GM15510 (cell line): ENCODE measurements around the gene ASTN2.

Experiments
- POLR2A ChIP-seq: IDR thresholded peaks from 3 replicates; pipeline ENCODE4 v1.6.1; 2011; ENCODE audit warnings: borderline replicate concordance; ENCODE audit not compliant: insufficient read length; ENCODE audit errors: extremely low read depth

ASTN2 gene

DNA sequence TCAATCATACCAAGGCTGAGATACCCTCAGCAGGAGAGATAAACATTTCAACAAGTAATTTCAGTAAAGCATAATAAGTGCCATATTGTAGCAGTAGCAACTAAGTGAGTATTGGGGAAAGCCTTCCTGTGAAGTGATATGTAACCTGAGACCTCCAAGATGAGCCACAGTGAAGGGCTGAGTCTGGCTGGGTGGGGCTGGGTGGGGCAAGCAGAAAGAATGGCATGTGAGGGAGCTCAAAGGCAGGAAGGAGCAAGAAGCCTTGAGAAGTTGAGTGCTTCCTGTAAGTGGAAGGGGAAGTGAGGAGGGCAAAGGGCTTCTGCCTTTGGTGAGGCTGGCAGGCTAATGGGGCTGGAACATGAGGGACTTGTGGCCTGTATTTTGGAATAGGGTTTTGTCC lies 19.7 kb upstream of the ASTN2 start:
- no peak for TF ChIP-seq POLR2A

DNA sequence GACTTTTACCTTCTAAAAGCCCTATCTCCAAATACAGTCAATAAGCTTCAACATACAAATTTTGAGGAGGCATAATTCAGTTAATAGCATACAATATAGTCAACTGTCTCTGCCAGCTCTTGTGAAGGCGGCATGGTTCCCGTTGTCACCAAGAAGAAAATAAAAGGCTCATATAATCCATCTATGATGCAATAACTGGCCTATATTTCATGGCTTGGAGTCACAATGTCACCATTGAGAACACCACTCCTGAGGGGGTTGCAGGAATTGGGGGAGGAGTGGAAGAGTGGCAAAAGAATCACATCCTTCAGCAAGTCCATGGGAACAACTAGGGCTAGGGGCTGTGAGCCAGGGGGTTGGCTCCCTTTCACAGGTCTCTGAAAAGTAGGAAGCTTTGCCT lies 16.0 kb upstream of the ASTN2 start:
- TF ChIP-seq POLR2A: no peak

DNA sequence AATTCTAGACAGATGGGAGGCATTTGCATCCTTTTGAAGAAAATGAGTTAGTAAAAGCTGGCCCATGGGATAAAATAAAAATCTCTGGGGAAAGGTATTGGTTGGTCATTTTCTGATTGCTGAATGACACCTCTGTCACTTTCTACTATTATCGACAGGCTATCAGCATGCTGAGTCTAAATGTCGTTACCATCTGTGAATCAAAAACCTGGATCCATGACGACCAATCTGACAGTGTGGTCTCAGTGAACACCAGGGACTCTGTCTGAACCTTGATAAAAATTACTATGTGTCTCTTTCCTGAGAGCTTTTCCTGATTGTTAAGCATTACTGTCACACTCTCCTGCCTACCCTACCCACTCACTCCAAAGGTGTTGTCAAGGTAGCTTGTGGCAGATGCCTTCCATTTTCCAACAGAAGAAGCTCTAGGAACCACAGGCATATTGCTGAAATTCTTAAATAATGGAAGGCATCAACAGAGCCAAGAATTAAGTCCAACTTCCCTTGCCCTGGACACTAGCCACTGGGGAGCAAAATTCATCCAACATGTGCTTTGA lies 12.6 kb upstream of the ASTN2 start:
- no peak for TF ChIP-seq POLR2A

DNA sequence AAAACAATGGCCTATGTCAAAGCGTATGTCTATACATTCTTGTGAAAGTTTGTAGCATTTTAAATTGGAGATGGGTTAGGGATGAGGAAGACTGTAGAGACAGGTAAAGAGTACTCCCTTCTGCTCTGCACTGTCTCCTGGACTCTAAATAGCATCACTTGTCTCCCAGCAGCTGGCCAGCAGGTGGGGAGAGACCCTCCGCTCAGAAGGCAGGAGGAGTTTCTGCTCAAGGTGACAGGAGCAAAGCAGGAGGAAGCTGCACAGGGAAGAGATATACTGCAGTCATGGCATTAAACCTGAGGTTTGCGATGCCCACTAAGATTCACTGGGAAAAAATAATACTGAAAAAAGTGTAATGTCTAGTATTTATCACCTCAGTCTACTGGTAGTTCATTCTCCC lies 10.7 kb upstream of the ASTN2 start:
- TF ChIP-seq POLR2A: no peak

DNA sequence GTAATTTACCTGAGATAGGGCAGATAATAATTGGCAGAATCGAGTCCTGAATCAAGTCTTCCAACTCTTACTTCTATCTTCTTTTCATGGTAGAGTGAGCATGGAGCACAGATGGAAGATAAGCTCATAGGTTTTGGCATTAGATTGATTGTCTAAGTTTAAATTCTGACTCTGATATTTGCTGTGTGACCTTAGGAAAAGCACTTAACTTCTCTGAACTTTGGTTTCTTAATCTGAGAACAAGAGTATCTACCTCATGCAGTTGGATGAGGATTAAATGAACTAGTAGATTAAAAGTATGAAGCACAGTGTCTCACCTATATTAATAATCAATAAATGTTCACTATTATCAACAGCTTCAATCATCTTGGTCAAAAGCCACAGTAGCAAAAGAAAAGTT lies 9.4 kb upstream of the ASTN2 start:
- TF ChIP-seq POLR2A: no peak

DNA sequence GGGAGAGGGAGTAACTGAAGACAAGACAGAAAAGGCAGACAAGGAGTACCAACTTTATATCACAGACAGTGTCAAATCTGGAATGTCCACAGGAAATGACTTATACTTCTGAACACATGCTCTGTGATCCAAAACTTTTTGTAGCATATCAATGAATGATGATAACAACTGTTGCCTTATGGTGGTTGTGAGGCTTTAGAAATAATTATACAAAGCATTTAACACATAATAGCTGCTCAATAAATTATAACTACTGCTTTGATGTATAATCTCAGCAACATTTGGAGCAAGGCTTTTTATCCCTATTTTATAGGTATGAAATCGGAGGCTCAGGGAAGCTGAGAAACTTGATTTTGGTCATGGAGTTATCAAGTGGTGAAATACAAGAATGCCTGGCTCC lies 3.3 kb upstream of the ASTN2 start:
- TF ChIP-seq POLR2A: no peak

DNA sequence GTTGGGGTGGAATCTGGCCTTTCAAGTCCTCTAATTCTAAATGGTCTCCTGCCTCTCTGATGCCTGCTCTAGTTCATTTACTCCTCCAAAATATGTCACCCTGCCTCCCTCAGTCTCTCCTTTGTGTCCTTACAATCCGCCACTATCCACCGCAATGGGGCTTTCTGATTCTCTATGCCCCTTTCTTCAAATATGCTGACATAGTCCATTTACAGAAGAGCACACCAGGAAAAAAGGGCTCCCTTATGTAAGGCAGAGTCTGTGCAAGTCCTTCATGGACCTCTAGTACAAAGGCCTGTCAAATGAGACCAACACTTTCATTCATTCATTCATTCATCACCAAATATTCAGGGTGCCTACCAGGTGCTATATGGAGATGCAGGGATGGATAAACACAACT lies 2.0 kb upstream of the ASTN2 start:
- no peak for TF ChIP-seq POLR2A

DNA sequence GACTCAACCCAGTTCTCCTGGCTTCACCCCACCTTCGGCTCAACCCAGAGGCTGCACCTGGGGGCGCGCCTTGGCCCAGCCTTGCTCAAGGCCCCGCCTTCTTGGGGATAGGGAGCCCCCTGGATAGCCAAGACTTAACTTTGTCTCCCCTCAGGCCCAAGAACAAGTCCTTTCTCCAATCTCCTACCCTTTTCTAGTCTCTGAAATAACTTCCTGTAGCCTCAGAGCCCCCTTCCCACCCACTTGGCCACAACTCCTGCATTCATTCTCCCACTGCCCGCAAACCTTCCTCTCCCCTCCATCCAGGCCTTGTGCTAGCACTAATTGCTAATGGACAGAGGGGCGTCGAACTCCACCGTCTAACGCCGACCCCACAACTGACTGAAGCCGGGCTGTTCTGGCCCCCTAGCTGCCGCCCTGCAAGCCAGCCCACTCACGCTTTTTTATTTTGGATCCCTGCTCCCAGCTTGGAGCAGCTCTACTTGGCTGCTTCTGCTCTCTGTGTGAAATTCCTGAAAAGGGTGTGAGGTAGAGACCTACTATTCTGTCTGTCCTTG lies 579 bp upstream of the ASTN2 start:
- no peak for TF ChIP-seq POLR2A

DNA sequence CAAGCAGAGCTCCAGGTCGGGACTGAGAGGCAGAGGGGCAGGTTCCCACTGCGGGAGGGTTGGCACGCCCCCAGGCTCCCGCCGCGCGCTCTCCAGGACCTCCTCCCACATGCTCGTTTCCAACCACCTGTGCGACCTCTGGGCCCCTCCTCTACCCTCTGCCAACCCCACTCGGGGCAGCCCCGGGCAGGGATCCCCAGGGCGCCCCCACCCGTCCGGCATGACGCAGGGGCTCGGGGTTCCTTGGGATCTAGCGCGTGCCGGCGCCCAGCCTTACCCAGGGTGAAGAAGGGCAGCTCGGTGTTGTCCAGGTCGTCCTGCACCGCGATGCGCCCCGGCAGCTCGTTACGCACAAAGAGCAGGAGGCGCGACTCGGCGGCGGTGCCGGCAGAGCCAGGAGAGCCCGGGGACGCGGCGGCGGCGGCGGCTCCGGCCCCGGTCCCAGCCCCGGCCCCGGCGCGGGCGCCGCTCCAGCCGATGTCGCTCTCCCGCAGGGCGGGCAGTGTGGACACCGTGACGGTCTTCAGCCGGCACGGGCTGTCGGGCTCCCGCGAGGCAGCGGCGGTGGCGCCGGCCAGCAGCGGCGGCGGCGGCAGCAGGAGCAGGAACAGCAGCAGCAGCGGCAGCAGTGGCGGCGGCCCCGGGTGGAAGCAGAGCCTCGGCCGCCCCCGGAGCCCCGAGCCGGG lies 494 bp downstream of the ASTN2 start:
- TF ChIP-seq POLR2A: no peak

DNA sequence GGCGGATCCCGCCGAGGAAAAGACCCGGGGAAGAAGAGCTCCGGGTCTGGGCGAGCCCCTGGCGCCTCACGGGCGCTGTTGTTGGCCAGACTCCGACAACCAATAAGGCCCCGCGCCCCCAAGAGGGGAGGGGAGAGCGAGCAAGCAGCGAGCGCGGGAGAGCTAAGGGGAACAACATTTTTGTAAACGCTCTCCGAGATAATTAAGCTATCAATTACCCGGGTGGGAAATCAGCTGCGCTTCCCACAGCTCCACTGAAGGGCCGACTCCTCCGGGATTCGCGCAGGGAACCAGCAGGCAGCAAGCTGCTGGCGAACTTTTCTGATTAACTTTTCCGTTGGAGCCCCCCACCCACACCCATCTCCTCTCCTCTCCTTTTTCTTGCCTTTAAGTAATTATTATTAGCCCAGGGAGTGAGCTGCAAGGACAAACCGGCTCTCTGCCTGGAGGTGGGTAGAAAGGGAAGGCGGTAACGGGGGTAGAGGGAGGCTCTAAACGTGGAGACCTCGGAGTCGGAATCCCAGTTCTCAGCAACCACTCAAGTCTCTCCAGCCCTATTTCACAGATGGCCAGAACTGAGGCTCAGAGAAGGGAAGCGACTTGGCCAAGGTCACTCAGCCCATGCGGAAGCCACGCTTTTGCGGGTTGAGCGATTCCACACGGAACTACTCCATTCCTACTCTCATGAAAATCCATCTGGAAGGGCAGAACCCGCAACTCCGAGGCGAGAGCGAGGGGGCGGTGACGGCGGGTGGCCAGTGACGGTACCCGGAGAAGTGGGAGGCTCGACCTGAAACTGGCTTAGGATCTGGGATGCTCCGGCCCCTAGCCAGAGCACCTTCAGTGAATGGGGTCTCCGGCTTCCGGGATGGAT lies 1.3 kb downstream of the ASTN2 start:
- no peak for TF ChIP-seq POLR2A

DNA sequence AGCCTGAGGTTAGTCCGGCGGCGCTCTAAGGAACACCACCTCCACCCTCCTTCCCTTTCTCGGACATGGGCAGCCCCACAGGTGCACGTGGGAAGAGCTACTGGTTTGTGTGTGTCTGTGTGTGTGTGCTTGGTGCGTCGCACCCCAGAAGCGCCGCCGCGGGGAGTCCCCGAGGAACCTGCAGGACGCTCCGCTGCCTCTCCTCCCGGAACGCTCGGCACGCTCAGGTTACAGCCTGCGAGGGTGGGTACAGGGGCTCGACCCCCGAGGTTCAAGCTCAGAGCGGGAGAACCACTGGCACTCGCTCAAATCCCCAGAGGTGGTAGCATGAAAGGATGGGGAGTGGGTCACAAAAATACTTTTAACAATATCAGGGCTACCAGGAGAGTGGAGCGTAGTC lies 2.0 kb downstream of the ASTN2 start:
- no peak for TF ChIP-seq POLR2A

DNA sequence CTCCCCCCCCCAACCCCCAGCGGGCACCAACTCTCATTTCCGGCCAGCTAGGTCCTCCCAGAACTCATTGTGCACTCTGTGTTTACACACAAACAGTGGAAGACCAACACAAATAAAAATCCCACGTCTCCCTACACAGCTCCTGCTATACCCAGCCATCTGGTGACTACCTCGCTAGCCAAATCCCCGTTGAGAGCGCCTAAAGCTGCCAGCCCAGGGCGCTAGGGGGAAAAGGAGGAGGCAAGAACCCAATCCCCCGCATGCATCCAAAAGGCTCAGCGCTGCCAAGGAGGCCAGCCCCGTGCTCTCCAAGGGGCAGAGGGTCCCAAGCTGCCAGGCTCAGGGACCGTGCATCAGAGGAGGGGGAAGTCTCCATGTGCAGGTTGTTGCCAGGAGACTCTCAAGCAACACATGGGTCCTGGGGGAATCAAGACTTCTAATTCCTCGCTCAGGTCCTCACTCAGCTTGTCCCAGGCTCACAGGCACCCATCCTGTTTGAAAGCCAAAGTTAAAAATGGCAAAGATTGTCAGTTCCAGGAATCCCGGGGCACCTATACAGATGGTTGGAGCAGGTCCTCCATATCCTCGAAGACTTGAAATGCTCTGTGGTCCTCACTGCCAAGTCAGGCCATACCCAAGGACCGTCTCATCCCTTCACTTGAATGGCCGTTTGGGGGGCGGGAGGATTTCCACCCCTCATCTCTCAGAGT lies 2.7 kb downstream of the ASTN2 start:
- no peak for TF ChIP-seq POLR2A

DNA sequence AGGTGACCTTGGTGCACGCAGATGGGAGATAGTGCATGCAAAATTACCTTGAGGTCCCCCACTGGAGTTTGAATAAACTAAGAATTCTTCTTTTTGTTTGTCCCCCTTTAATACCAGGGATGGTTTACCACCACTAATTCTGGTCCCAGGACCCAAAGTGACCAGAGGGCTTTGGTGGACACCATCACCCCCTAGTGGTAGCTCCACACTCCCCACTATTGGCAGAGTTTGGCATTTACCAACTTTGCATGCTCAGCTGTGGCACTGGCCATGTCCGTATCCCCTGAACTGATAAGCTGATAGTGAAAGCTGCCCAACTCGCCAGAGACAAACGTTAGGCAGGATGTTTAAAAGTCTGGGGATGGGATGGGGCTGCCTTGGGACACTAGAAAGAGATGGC lies 3.3 kb downstream of the ASTN2 start:
- no peak for TF ChIP-seq POLR2A

DNA sequence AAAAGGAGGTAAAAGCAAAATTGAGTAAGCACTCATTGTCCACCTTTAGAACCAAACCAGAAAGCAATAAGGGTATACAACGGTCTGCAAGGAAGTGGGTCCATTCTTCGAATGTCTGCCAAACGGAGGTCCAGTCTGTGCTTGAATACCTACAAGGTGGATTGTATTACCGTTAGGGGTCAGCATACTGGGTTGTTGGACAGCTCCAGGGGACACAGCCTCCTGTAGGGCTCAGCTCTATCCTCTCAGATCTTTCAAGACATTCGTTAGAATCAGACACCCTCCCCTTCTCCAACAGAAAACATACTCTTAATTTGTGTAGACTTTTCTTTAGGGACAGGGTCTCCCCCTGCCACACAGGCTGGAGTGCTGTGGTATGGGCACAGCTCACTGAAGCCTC lies 5.5 kb downstream of the ASTN2 start:
- TF ChIP-seq POLR2A: no peak

DNA sequence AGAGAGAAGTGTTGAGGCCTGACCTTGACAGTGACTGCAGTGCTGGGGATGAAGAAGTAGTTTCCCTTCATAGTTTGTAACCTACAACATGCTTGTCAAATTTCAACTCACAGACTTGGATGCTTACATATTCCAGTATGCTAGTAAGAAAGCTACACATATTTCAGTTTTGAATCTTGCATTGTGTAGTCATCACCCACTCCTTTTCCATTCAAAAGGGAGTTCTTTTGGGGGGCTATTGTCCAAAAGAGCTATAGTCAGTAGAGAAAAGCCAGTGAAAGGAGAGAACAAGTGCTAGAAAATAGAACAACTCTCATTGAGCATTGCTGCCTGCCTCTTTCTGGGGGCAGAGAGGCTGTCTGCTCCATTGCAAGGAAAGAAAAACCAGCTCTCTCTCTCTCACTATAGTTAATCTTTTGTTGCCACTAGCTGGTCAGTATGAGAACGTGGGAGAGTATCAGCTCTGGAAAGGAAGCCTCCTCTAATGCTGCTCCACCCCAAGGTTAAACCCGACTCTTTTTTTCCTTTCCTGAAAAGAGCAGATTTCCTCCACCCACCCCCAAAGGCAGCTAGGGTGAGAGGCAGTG lies 7.3 kb downstream of the ASTN2 start:
- TF ChIP-seq POLR2A: no peak

DNA sequence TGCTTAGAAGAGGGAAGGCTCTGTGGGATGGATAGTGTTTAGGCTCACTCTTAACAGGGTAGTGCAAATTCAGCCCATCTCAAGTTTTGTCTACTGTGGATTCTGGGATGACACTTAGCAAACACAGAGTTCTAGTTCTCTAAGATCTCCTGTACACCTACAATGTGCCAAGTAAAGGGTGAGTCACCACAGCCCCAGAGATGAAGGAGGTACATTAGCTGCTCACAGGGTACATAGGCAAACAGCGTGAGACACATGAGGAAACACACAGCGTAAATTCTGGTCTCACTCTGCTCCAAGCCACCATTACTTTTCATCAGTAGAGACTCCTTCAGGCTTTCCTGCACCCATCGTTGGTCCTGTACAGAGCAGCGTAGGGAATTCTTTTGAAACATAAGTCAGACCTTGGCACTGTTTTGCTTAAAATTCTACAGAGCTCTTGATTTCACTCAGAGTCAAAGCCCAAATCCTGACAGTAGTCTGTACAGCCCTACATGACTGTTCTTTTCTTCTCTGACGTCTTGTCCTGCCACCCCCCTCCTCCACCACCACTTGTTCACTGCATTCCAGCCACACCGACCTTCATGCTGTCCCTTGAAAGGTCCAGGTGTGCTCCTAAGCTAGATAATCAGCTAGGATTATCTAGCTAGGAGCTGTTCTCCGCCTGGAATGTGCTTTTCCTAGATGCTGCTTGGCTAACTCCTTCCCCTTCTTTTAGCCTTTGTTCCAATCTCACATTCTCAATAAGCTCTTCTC lies 8.7 kb downstream of the ASTN2 start:
- no peak for TF ChIP-seq POLR2A
